Subcutaneous abdominal adipose tissue (tissue), 5 donors: Measurements from ENCODE around the gene SLC12A2.

ENCODE experiments used
- H3K27ac ChIP-seq: one replicate; pipeline ENCODE4 v1.7.0; 2013; ENCODE audit warnings: low read depth, mild to moderate bottlenecking, inconsistent platforms, low read length, moderate library complexity
- H3K27me3 ChIP-seq, 5 donors: one replicate each; pipeline ENCODE4 v1.7.0; 2013; ENCODE audit warnings: low read length in 5 of 5, inconsistent platforms in 1 of 5; ENCODE audit not compliant: control insufficient read depth in 5 of 5, insufficient read depth in 4 of 5
- H3K36me3 ChIP-seq, 5 donors: one replicate each; pipeline ENCODE4 v1.7.0; 2013; ENCODE audit warnings: low read length in 5 of 5; ENCODE audit not compliant: control insufficient read depth in 5 of 5, insufficient read depth in 5 of 5
- H3K4me1 ChIP-seq, 5 donors: one replicate each; pipeline ENCODE4 v1.7.0; 2013; ENCODE audit warnings: low read length in 5 of 5, mild to moderate bottlenecking in 3 of 5, moderate library complexity in 1 of 5; ENCODE audit not compliant: control insufficient read depth in 5 of 5, insufficient read depth in 5 of 5
- H3K4me3 ChIP-seq, 5 donors: one replicate each; pipeline ENCODE4 v1.7.0; 2013; ENCODE audit warnings: low read length in 5 of 5, low read depth in 1 of 5
- H3K9ac ChIP-seq, 5 donors: one replicate each; pipeline ENCODE4 v1.7.0; 2013; ENCODE audit warnings: low read length in 5 of 5, mild to moderate bottlenecking in 4 of 5, moderate library complexity in 3 of 5
- H3K9me3 ChIP-seq, 5 donors: one replicate each; pipeline ENCODE4 v1.7.0; 2013; ENCODE audit warnings: low read length in 5 of 5; ENCODE audit not compliant: control insufficient read depth in 5 of 5
- donor health status: healthy.
- donor health status: healthy.
- donor health status: healthy.
- donor health status: healthy.
- donor health status: healthy.

SLC12A2 gene

GRCh38 chr5:128074171-128074570 is 9.4 kb upstream of the SLC12A2 start:
- H3K36me3 ChIP-seq = peaks cover 0 to 5% (median 2%) of the 10 kb centered on the region in 5 donors
- H3K9me3 ChIP-seq = no peaks in the 10 kb centered on the region
- H3K27ac ChIP-seq = no peak overlapping the region
- H3K27me3 ChIP-seq = no peaks in the 10 kb centered on the region
- H3K4me1 ChIP-seq = peaks cover 0 to 4% (median 0%) of the 10 kb centered on the region in 5 donors
- no peak overlapping the region for H3K9ac ChIP-seq
- no peak overlapping the region for H3K4me3 ChIP-seq

- no peaks in the 10 kb centered on the region for H3K27me3 ChIP-seq
- no peaks in the 10 kb centered on the region for H3K9me3 ChIP-seq
- peaks cover 0 to 5% (median 2%) of the 10 kb centered on the region in 5 donors for H3K36me3 ChIP-seq
- no peak overlapping the region for H3K9ac ChIP-seq
- H3K4me3 ChIP-seq = no peak overlapping the region
- H3K27ac ChIP-seq = no peak overlapping the region
- H3K4me1 ChIP-seq = peaks cover 0 to 7% (median 0%) of the 10 kb centered on the region in 5 donors
Measured at GRCh38 chr5:128074953-128075352, 8.6 kb upstream of the SLC12A2 start.

GRCh38 chr5:128077526-128077925 is 6.0 kb upstream of the SLC12A2 start:
- H3K27me3 ChIP-seq = no peaks in the 10 kb centered on the region
- no peak overlapping the region for H3K9ac ChIP-seq
- no peaks in the 10 kb centered on the region for H3K9me3 ChIP-seq
- H3K27ac ChIP-seq = no peak overlapping the region
- H3K4me1 ChIP-seq = peaks cover 0 to 19% (median 11%) of the 10 kb centered on the region in 5 donors
- no peak overlapping the region for H3K4me3 ChIP-seq
- peaks cover 0 to 5% (median 0%) of the 10 kb centered on the region in 5 donors for H3K36me3 ChIP-seq

DNA sequence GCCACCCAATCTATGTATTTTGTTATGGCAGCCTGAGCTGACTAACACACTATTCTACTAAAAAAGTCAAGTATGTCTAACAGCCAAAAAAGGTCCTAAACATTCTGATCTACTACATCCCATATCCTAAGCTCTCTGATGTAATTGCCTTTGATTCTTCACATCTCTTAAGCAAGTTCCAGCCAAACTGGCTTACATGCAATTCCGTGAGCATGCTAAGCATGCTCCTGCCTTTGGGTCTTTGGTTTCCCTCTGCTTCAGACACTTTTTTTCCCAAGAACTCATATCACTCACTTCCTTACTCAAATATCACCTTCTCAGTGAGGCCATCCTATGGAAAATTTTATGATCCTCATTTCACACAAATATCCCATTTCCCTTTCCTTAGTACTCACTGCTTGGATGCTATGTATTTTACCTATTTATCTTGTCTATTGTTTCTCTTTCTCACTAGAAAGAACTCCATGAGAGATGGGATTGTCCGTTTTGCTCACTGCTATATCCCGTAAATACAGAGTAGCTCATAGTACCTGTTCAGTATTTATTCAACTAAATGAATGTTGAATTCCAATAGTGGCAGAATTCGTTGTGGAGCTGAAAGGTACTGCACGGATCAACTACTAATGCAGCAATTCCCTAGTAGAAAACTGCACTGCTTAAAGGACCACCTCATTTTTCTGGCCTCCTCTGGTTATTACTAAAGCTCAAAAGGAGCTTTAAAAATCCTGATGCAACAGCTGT is 2.3 kb upstream of the SLC12A2 start:
- H3K4me3 ChIP-seq = peak overlapping the region in 4 of 5 donors; percentile 74 to 92 (median 82)
- peak overlapping the region; percentile 83 for H3K27ac ChIP-seq
- no peaks in the 10 kb centered on the region for H3K9me3 ChIP-seq
- H3K36me3 ChIP-seq = no peaks in the 10 kb centered on the region
- H3K27me3 ChIP-seq = no peaks in the 10 kb centered on the region
- no peak overlapping the region for H3K9ac ChIP-seq
- peaks cover 2 to 36% (median 21%) of the 10 kb centered on the region in 5 donors for H3K4me1 ChIP-seq

- H3K9me3 ChIP-seq = no peaks in the 10 kb centered on the region
- peak overlapping the region; percentile 74 to 92 (median 82) for H3K4me3 ChIP-seq
- peak overlapping the region; percentile 83 for H3K27ac ChIP-seq
- peaks cover 2 to 36% (median 21%) of the 10 kb centered on the region in 5 donors for H3K4me1 ChIP-seq
- H3K9ac ChIP-seq = peak overlapping the region; percentile 2 to 83 (median 69)
- no peaks in the 10 kb centered on the region for H3K36me3 ChIP-seq
- H3K27me3 ChIP-seq = no peaks in the 10 kb centered on the region
Measured at GRCh38 chr5:128082551-128083032, 974 bp upstream of the SLC12A2 start.

GRCh38 chr5:128083811-128084227 is 253 bp downstream of the SLC12A2 start:
- Histone ChIP-seq H3K36me3 (no peaks in the 10 kb centered on the region), H3K9me3 (no peaks in the 10 kb centered on the region), H3K9ac (peak overlapping the region in 3 of 5 donors; percentile 50 to 71 (median 69)), H3K27me3 (no peaks in the 10 kb centered on the region), H3K4me1 (peaks cover 2 to 35% (median 21%) of the 10 kb centered on the region in 5 donors), H3K4me3 (peak overlapping the region in 4 of 5 donors; percentile 74 to 92 (median 84)), H3K27ac (peak overlapping the region; percentile 32)

- H3K9me3 ChIP-seq = no peaks in the 10 kb centered on the region
- H3K27me3 ChIP-seq = no peaks in the 10 kb centered on the region
- peak overlapping the region; percentile 63 to 92 (median 82) for H3K4me3 ChIP-seq
- H3K36me3 ChIP-seq = no peaks in the 10 kb centered on the region
- no peak overlapping the region for H3K27ac ChIP-seq
- peaks cover 2 to 34% (median 21%) of the 10 kb centered on the region in 5 donors for H3K4me1 ChIP-seq
- peak overlapping the region; percentile 16 to 86 (median 69) for H3K9ac ChIP-seq
Measured at GRCh38 chr5:128084228-128085167, 932 bp downstream of the SLC12A2 start.

DNA sequence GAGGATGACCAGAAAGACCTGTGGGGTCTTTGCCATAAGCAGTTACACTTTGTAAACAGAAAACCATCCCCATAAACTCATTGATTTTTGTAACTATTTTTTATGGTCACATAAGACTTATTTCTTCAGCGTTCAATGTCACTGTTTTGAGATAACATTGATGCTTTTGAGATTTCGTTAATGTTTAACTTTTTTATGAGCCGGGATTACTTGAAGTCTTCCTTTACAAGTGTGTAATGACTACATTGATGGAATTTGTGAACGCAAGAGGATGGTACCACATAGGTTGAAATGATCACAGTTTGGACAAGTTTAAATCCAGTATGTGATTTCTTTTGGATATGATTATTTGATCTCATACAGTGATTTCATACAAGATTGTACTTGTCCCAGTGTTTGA is 1.8 kb downstream of the SLC12A2 start:
- peak overlapping the region in 3 of 5 donors; percentile 74 to 92 (median 87) for H3K4me3 ChIP-seq
- no peaks in the 10 kb centered on the region for H3K36me3 ChIP-seq
- H3K9ac ChIP-seq = no peak overlapping the region
- H3K27me3 ChIP-seq = no peaks in the 10 kb centered on the region
- H3K9me3 ChIP-seq = no peaks in the 10 kb centered on the region
- H3K4me1 ChIP-seq = peaks cover 2 to 34% (median 21%) of the 10 kb centered on the region in 5 donors
- H3K27ac ChIP-seq = no peak overlapping the region

GRCh38 chr5:128091579-128091978 is 8.0 kb downstream of the SLC12A2 start:
- Histone ChIP-seq H3K36me3 (no peaks in the 10 kb centered on the region), H3K4me3 (no peak overlapping the region), H3K4me1 (no peaks in the 10 kb centered on the region), H3K27me3 (no peaks in the 10 kb centered on the region), H3K9ac (no peak overlapping the region), H3K27ac (no peak overlapping the region), H3K9me3 (peaks cover 0 to 6% (median 0%) of the 10 kb centered on the region in 5 donors)
